DOHH2 (cell line): ENCODE data around the gene MAGOHB.

Source experiments
- CTCF ChIP-seq: fragments of 200-600 bp; sonication (generic); IDR thresholded peaks from one replicate; pipeline ENCODE4 v1.5.1; 2014; ENCODE audit warnings: antibody characterized with exemption, mild to moderate bottlenecking, low read depth, low read length; ENCODE audit not compliant: poor library complexity, severe bottlenecking
- EZH2phosphoT487 ChIP-seq: fragments of 200-600 bp; sonication (generic); IDR thresholded peaks from 2 replicates; pipeline ENCODE4 v1.6.1; 2017; ENCODE audit warnings: borderline replicate concordance, mild to moderate bottlenecking, antibody characterized with exemption, low read length, moderate library complexity, mixed read lengths

DNA sequence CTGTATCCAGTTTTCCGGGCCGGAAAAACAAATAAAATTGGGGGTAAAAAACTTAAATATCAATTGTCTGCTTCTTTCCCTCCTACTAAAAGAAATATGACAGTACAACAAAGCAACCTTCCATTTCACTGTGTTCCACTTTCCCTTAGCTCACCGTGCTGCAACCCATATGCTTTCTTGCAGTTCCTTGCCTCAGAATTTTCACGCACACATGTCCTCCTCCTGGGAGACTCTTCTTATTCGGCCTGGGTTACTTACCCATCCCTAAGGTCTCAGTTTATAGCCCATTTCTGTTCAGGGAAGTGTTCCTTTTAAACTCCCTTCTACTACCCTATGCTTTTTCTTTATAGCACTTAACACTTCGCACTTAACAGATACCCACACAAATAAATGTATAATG is 4.5 kb upstream of the MAGOHB start:
- TF ChIP-seq CTCF (no peak), EZH2phosphoT487 (no peak)
